ENCODE data around the gene SERPINA7.
"Not testable (repeated sequence)": the region's sequence is repeated elsewhere in the genome, so short reads cannot be mapped to it uniquely, and the experiment has no call there.

Gene SERPINA7

GRCh38 chrX:106007815-106008214 is 30.7 kb downstream of the SERPINA7 start:
- no peak overlapping the region for H3K4me3 ChIP-seq (ENCODE audit: low read depth, low read length)
- TF ChIP-seq CTCF (IDR thresholded peaks at IDR 0.05; ENCODE audit: borderline replicate concordance, insufficient read depth, low read depth, low read length): no peak

- H3K4me3 ChIP-seq (ENCODE audit: low read depth, low read length): no peak overlapping the region
- no peak for TF ChIP-seq CTCF (IDR thresholded peaks at IDR 0.05; ENCODE audit: borderline replicate concordance, insufficient read depth, low read depth, low read length)
Observed at GRCh38 chrX:106005684-106006083, 32.8 kb downstream of the SERPINA7 start.

GRCh38 chrX:106000609-106001008 is 37.9 kb downstream of the SERPINA7 start:
- H3K4me3 ChIP-seq (ENCODE audit: low read depth, low read length): not testable (repeated sequence)

GRCh38 chrX:106000203-106000602 is 38.3 kb downstream of the SERPINA7 start:
- TF ChIP-seq CTCF (IDR thresholded peaks at IDR 0.05; ENCODE audit: borderline replicate concordance, insufficient read depth, low read depth, low read length): no peak

GRCh38 chrX:105999294-105999693 is 39.2 kb downstream of the SERPINA7 start:
- no peak for TF ChIP-seq CTCF (IDR thresholded peaks at IDR 0.05; ENCODE audit: borderline replicate concordance, insufficient read depth, low read depth, low read length)
- no peak overlapping the region for H3K4me3 ChIP-seq (ENCODE audit: low read depth, low read length)

More at GRCh38 chrX:106000203-106000602, 38.3 kb downstream of the SERPINA7 start:
- H3K4me3 ChIP-seq (ENCODE audit: low read depth, low read length): no peak overlapping the region

GRCh38 chrX:105988487-105988886 is 50.0 kb downstream of the SERPINA7 start:
- not testable (repeated sequence) for H3K4me3 ChIP-seq (ENCODE audit: low read depth, low read length)

All from GM12875 (cell line).